Measurements from ENCODE around the gene GRIP2. TPM values are rescaled to one million over a fixed set of nuclear protein-coding genes. Genes with fewer than 3 reads are reported as not detected.

Gene GRIP2
- total RNA-seq, 1 donor from 2014 or later: not detected

DNA sequence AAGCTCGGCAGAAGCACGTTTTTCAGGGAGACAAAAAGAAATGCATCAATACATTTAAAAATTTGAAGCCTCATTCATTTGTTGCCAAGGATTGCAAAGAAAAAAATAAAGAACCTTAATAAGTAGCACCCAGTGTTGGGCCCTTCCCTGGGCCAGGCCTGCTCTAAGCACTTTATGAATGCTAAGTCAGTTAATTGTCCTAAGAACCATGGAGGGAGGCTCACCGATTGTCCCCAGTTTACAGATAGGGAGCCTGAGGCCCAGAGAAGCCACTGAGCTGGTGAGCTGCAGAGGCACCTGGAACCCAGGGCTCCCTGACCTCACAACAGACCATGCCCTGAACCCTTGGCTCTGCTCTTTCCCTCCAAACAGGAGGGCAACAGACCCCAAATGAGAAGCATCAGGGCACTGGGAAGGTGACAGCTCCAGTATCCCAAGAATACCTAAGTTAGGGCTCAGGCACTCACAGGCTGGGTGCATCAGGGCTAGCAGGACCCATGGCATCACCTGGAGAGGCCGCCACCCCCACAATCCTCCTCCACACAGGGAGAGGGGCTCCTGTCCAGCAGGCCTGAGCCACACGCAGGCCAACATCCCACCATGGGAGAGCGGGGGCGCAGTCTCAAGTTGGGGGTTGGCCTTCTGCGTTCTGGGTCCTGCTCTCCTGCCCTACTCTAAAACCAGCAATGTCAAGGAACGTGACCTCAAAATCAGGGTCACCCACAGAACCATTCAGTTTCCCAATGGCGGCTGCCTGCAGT is 3.9 kb downstream of the GRIP2 start:
- no peak overlapping the region for H3K4me3 ChIP-seq (ENCODE audit: low read depth, low read length)
- no peak for DNase-seq (ENCODE audit: low read depth)
- TF ChIP-seq, protein P1, sequence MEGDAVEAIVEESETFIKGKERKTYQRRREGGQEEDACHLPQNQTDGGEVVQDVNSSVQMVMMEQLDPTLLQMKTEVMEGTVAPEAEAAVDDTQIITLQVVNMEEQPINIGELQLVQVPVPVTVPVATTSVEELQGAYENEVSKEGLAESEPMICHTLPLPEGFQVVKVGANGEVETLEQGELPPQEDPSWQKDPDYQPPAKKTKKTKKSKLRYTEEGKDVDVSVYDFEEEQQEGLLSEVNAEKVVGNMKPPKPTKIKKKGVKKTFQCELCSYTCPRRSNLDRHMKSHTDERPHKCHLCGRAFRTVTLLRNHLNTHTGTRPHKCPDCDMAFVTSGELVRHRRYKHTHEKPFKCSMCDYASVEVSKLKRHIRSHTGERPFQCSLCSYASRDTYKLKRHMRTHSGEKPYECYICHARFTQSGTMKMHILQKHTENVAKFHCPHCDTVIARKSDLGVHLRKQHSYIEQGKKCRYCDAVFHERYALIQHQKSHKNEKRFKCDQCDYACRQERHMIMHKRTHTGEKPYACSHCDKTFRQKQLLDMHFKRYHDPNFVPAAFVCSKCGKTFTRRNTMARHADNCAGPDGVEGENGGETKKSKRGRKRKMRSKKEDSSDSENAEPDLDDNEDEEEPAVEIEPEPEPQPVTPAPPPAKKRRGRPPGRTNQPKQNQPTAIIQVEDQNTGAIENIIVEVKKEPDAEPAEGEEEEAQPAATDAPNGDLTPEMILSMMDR (conservative IDR thresholded peaks at IDR 0.05; ENCODE audit: low read depth, low read length): no peak

- no peak overlapping the region for H3K4me3 ChIP-seq (ENCODE audit: low read depth, low read length)
Measured at GRCh38 chr3:14535616-14536015, 4.5 kb downstream of the GRIP2 start.

GRCh38 chr3:14534516-14535191 is 5.5 kb downstream of the GRIP2 start:
- no peak overlapping the region for H3K4me3 ChIP-seq (ENCODE audit: low read depth, low read length)
- TF ChIP-seq, protein P1 (conservative IDR thresholded peaks at IDR 0.05; ENCODE audit: low read depth, low read length): no peak
- DNase-seq (ENCODE audit: low read depth): no peak

More at GRCh38 chr3:14535616-14536015, 4.5 kb downstream of the GRIP2 start:
- TF ChIP-seq, protein P1 (conservative IDR thresholded peaks at IDR 0.05; ENCODE audit: low read depth, low read length): no peak
- DNase-seq (ENCODE audit: low read depth): no peak

DNA sequence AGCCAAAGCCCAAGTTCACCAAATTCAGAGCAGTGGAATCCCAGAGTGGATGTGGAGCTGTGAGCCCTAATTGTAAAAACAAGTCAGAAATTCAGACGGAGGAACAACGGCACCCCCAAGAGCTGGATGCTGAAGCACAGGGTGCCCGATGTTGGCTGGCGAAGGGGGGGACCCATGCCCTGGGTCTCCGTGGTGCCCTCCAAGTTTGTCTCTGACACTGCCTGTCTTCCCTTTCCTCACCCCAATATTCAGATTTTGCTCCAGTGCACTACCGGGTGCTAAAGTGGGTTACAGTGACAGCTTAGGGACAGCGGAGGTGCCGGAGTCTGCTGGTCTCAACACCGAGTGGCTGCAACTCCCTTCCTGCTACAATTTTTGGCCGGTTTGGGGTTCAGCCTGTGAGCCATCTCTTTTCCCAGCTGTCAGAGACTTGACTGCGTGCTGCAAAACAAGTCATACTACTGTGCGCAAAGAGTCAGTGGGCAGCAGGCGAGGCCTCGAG is 6.6 kb downstream of the GRIP2 start:
- TF ChIP-seq, protein P1 (conservative IDR thresholded peaks at IDR 0.05; ENCODE audit: low read depth, low read length): no peak
- no peak for DNase-seq (ENCODE audit: low read depth)
- H3K4me3 ChIP-seq (ENCODE audit: low read depth, low read length): no peak overlapping the region

DNA sequence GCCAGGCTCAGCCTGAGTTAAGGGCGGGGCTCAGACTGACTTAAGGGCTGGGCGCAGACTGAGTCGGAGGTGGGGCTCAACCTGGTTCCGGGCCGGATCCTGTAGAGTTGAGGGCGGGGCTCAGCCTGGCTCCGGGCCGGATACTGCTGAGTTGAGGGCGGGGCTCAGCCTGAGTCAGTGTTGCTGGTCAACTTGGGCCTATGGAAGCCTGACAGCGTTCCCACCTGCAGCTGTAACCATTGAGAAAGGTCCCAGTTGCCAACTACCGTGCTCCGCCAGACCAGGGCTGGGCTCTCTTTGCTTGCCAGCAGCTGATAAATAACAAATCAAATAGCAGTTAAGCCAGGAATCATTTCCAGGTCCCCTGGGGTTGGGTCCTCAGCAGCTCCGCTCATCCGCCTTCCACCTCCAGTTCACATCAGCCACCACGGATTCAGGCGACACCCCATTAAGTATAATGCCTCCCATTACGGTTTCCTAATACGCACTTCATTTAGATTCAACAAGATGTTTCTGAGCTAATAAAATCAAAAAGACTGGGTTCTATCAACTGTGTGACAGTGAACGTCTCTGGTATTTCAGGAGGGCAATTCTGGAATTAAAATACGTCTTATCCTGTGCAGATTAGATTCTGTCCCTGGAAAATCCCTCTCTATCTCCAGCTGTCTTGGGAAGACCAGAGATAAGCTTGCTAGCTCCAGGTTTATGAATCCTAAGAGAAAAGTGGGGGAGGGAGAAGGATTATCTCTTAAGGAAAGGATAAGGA is 7.3 kb downstream of the GRIP2 start:
- H3K4me3 ChIP-seq (ENCODE audit: low read depth, low read length): no peak overlapping the region
- TF ChIP-seq, protein P1 (conservative IDR thresholded peaks at IDR 0.05; ENCODE audit: low read depth, low read length): no peak
- no peak for DNase-seq (ENCODE audit: low read depth)

GRCh38 chr3:14531856-14532395 is 8.2 kb downstream of the GRIP2 start:
- no peak overlapping the region for H3K4me3 ChIP-seq (ENCODE audit: low read depth, low read length)
- TF ChIP-seq, protein P1 (conservative IDR thresholded peaks at IDR 0.05; ENCODE audit: low read depth, low read length): no peak
- no peak for DNase-seq (ENCODE audit: low read depth)

Data from epithelial cell of proximal tubule (primary cell).